Breast epithelium (tissue), 3 donors: ENCODE measurements around the gene RGL1.

Experiments used
- POLR2A ChIP-seq: fragments of 450-650 bp; IDR thresholded peaks from one replicate; pipeline ENCODE4 v1.6.1; 2016; ENCODE audit warnings: antibody characterized with exemption, mild to moderate bottlenecking, moderate library complexity
- TF ChIP-seq, protein P1 (sequence below), 3 donors: fragments of 450-650 bp; IDR thresholded peaks; one replicate each; pipeline ENCODE4 v1.5.1; 2016 to 2017; ENCODE audit warnings: antibody characterized with exemption in 3 of 3, mild to moderate bottlenecking in 3 of 3, moderate library complexity in 3 of 3

GRCh38 chr1:183977717-183978116 is 172.8 kb downstream of the RGL1 start:
- TF ChIP-seq, protein P1, sequence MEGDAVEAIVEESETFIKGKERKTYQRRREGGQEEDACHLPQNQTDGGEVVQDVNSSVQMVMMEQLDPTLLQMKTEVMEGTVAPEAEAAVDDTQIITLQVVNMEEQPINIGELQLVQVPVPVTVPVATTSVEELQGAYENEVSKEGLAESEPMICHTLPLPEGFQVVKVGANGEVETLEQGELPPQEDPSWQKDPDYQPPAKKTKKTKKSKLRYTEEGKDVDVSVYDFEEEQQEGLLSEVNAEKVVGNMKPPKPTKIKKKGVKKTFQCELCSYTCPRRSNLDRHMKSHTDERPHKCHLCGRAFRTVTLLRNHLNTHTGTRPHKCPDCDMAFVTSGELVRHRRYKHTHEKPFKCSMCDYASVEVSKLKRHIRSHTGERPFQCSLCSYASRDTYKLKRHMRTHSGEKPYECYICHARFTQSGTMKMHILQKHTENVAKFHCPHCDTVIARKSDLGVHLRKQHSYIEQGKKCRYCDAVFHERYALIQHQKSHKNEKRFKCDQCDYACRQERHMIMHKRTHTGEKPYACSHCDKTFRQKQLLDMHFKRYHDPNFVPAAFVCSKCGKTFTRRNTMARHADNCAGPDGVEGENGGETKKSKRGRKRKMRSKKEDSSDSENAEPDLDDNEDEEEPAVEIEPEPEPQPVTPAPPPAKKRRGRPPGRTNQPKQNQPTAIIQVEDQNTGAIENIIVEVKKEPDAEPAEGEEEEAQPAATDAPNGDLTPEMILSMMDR (IDR thresholded peaks at IDR 0.05): no peak
- no peak for TF ChIP-seq POLR2A
